B cell (primary cell): ENCODE results near the gene SLC25A40. TPM values are rescaled to one million over a fixed set of nuclear protein-coding genes. Genes with fewer than 3 reads are reported as not detected.

Experiments
- ATAC-seq: fragments of 200-7000 bp; cut with Tn5 transposase; one replicate; pipeline ENCODE4 v1.10.0; 2021; ENCODE audit warnings: low read depth, mild to moderate bottlenecking, moderate number of reproducible peaks, moderate library complexity
- CTCF ChIA-PET: fragments of 350-600 bp; sonication (Branson Sonifier 250); formaldehyde crosslinking; loops from one replicate; lab custom pipeline; 2021; ENCODE audit warnings: antibody characterized with exemption, inconsistent platforms; lab: Charles Lee
- POLR2A ChIA-PET: fragments of 350-600 bp; sonication (Branson Sonifier 250); formaldehyde crosslinking; loops from one replicate; lab custom pipeline; 2021; ENCODE audit warnings: antibody characterized with exemption; lab: Charles Lee
- DNase-seq: peaks from one replicate; pipeline ENCODE4 v3.0.0; 2013
- H2AFZ ChIP-seq: 2 replicates; pipeline ENCODE4 v1.6.1; 2012; ENCODE audit warnings: mild to moderate bottlenecking, low read depth, low read length; ENCODE audit not compliant: insufficient read depth, poor library complexity, severe bottlenecking
- H3K27ac ChIP-seq, 2 donors: 1 replicate in 1 of 2; 2 replicates in 1 of 2; pipeline ENCODE4 v1.5.1; 2012 to 2013; ENCODE audit warnings: low read length in 2 of 2, mild to moderate bottlenecking in 2 of 2, moderate library complexity in 1 of 2
- H3K27me3 ChIP-seq, 4 experiments: fragments of 200-600 bp in 1 of 4; sonication (generic) in 1 of 4; replicated peaks in 1 of 4; 1 replicate in 2 of 4; 2 replicates in 2 of 4; pipeline versions ENCODE4 v1.6.1 to v1.7.0; 2013 to 2016; ENCODE audit warnings: low read length in 3 of 4, mild to moderate bottlenecking in 2 of 4, mixed read lengths in 1 of 4, moderate library complexity in 1 of 4; ENCODE audit not compliant: insufficient read depth in 4 of 4, control insufficient read depth in 3 of 4; ENCODE audit errors: control extremely low read depth in 1 of 4
- H3K36me3 ChIP-seq, 2 experiments: replicated peaks in 1 of 2; 1 replicate in 1 of 2; 2 replicates in 1 of 2; pipeline versions ENCODE4 v1.6.1 to v1.7.1; 2013; ENCODE audit warnings: low read length in 1 of 2; ENCODE audit not compliant: insufficient read depth in 2 of 2, control insufficient read depth in 1 of 2; ENCODE audit errors: control extremely low read depth in 1 of 2, extremely low read depth in 1 of 2
- H3K4me1 ChIP-seq, 2 donors: fragments of 200-600 bp in 1 of 2; sonication (generic) in 1 of 2; 1 replicate in 1 of 2; 2 replicates in 1 of 2; pipeline versions ENCODE4 v1.5.1 to v1.6.1; 2013 to 2017; ENCODE audit warnings: low read length in 2 of 2; ENCODE audit not compliant: control insufficient read depth in 2 of 2, insufficient read depth in 2 of 2
- H3K4me2 ChIP-seq: replicated peaks from 2 replicates; pipeline ENCODE3; 2012; ENCODE audit warnings: mild to moderate bottlenecking, low read depth, low read length; ENCODE audit not compliant: poor library complexity, severe bottlenecking
- H3K4me3 ChIP-seq, 5 experiments: fragments of 200-600 bp in 1 of 5; sonication (generic) in 1 of 5; 1 replicate in 3 of 5; 2 replicates in 2 of 5; pipeline versions ENCODE4 v1.5.1 to v1.7.0; 2011 to 2016; ENCODE audit warnings: low read length in 4 of 5, mild to moderate bottlenecking in 4 of 5, low read depth in 2 of 5, control low read depth in 1 of 5, moderate library complexity in 1 of 5; ENCODE audit not compliant: insufficient read depth in 1 of 5; ENCODE audit errors: control extremely low read depth in 1 of 5, extremely low read depth in 1 of 5
- H3K79me2 ChIP-seq: fragments of 200-600 bp; sonication (generic); one replicate; pipeline ENCODE4 v1.6.0; 2016; ENCODE audit warnings: low read length; ENCODE audit not compliant: control insufficient read depth, insufficient read depth
- H3K9ac ChIP-seq: fragments of 200-600 bp; sonication (generic); 2 replicates; pipeline ENCODE4 v1.6.1; 2017; ENCODE audit warnings: mild to moderate bottlenecking, low read length, moderate library complexity
- H3K9me3 ChIP-seq, 3 donors: one replicate each; pipeline versions ENCODE4 v1.6.1 to v1.7.1; 2013; ENCODE audit warnings: low read length in 2 of 3; ENCODE audit not compliant: control insufficient read depth in 2 of 3, insufficient read depth in 1 of 3; ENCODE audit errors: control extremely low read depth in 1 of 3
- H4K20me1 ChIP-seq: 2 replicates; pipeline ENCODE4 v1.6.0; 2012; ENCODE audit warnings: mild to moderate bottlenecking, low read length; ENCODE audit not compliant: insufficient read depth, control insufficient read depth, poor library complexity, severe bottlenecking
- H3K27ac Mint-ChIP-seq: one replicate; pipeline ENCODE4 v1.8.0; 2021; ENCODE audit warnings: mixed read lengths
- H3K27me3 Mint-ChIP-seq: one replicate; pipeline ENCODE4 v1.8.0; 2021; ENCODE audit warnings: mixed read lengths
- H3K4me1 Mint-ChIP-seq: one replicate; pipeline ENCODE4 v1.8.0; 2021; ENCODE audit warnings: mixed read lengths
- H3K4me3 Mint-ChIP-seq: one replicate; pipeline ENCODE4 v1.8.0; 2021; ENCODE audit warnings: mixed read lengths
- H3K9me3 Mint-ChIP-seq: one replicate; pipeline ENCODE4 v1.8.0; 2022; ENCODE audit warnings: mixed read lengths; ENCODE audit not compliant: insufficient read depth
- CTCF ChIP-seq: fragments of 200-600 bp; IDR thresholded peaks from one replicate; pipeline ENCODE4 v1.8.0; 2022; ENCODE audit warnings: antibody characterized with exemption, mild to moderate bottlenecking
- EZH2 ChIP-seq: IDR thresholded peaks from 2 replicates; pipeline ENCODE4 v1.6.1; 2012; ENCODE audit warnings: borderline replicate concordance, low read depth, mild to moderate bottlenecking, moderate library complexity, low read length; ENCODE audit not compliant: insufficient read depth, poor library complexity, severe bottlenecking
- WGBS: methylation state at CpG from one replicate; pipeline ENCODE4 v1.1.5; 2013; ENCODE audit warnings: missing lambda C conversion rate; ENCODE audit not compliant: insufficient coverage; 5-methylcytosine and 5-hydroxymethylcytosine counted together
- intact Hi-C: fragments of 100-400 bp; cut with micrococcal nuclease; formaldehyde crosslinking; loops from one replicate; pipeline ENCODE4 v1.10.0; 2022
- polyA plus RNA-seq: library from polyadenylated mRNA; depleted of rRNA; stranded (reverse); fragments of >200 nt; gene quantifications from 2 replicates; pipeline ENCODE4 v1.2.3, GENCODE V29; 2012
- total RNA-seq, 2 donors: library from RNA; stranded (reverse); fragments of 120-200 nt in 1 of 2; gene quantifications; 1 replicate in 1 of 2; 2 replicates in 1 of 2; pipeline versions ENCODE4 v1.2.3 to v1.2.4, GENCODE V29; 2013 to 2022

Gene SLC25A40
- total and polyA plus RNA-seq, 2 donors (not counting 1 experiment from before 2014, with no cell fraction given), result 10.5 to 28.1 TPM

DNA sequence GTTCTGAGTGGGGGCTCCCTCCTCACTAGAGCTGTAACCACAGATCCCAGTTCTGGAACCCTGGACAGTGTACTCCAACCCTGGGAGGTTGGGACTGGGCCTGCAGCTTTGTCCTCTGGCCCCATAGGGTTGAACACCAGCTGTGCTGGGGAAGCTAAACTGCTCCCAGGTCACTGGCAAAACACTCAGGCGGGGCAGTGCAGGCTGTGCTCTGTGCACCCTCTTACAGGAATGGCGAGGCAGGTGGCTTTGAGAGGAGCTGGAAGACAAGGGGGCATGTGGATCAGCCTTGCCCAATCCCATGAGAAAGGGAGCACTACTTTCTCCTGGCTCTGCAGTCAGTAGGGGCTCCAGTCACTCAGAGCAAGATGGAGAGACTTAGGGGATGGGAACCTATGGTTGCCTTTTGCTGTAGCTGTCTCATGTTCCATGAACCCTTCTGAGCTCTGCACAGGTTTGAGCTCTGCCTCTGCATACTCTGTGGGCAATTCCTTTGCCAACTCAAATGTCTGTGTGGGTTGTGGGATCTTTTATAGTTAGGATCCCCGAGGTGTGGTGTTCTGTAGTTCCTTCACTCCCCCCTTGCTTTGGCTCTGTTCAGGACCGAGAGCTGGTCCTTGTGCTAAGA is 90.7 kb downstream of the SLC25A40 start:
- 85% methylated on average over 2 of the region's 4 CpGs for WGBS
- Mint-ChIP-seq H3K27ac (no peak overlapping the region), H3K4me1 (no peaks in the 10 kb centered on the region), H3K9me3 (no peaks in the 10 kb centered on the region), H3K4me3 (no peak overlapping the region), H3K27me3 (peaks cover 11% of the 10 kb centered on the region)
- ATAC-seq (no peak), DNase-seq (no peak)
- H2AFZ ChIP-seq, result no peak overlapping the region
- POLR2A ChIA-PET, result no interaction called here
- H3K9ac ChIP-seq, result no peak overlapping the region
- TF ChIP-seq EZH2 (no peak), CTCF (no peak)
- H3K36me3 ChIP-seq, result no peaks in the 10 kb centered on the region
- intact Hi-C loops, result no loop called here
- H3K79me2 ChIP-seq, result no peaks in the 10 kb centered on the region
- no peak overlapping the region for H3K27ac ChIP-seq
- H4K20me1 ChIP-seq, result no peaks in the 10 kb centered on the region
- no peaks in the 10 kb centered on the region for H3K27me3 ChIP-seq
- peaks cover 0 to 2% (median 0%) of the 10 kb centered on the region in 3 donors for H3K9me3 ChIP-seq
- H3K4me2 ChIP-seq, result no peak overlapping the region
- no peaks in the 10 kb centered on the region for H3K4me1 ChIP-seq
- CTCF ChIA-PET, result interaction anchor here (1.3 to 1.6 kb wide), 2 partner anchors 13 to 65 kb away, joined by 3 to 5 read pairs; no protein-coding TSS in a partner anchor
- H3K4me3 ChIP-seq, result no peak overlapping the region

DNA sequence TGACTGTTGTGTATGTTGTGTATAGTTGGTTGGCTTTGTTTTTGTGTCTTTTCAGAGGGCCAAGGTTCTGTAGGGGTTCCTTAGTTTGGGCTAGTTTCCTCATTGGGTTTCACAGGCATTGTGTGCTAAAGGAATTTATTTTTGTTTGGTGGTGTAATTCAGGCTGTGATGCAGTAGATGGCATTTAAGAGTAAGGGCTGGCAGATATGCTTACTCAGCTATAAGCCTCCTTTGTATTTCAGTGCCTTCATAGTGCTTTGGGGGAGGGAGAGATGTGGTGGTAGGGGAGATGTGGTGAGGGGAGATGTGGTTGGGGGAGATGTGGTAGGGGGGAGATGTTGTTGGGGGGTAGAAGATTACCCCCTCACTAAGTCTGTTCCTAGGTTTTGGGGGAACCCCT is 91.7 kb downstream of the SLC25A40 start:
- intact Hi-C loops, result no loop called here
- POLR2A ChIA-PET, result no interaction called here

More for the DNA sequence above, 91.7 kb downstream of the SLC25A40 start:
- no peak overlapping the region for H3K9ac ChIP-seq
- no peaks in the 10 kb centered on the region for H4K20me1 ChIP-seq
- H3K9me3 ChIP-seq, result peaks cover 0 to 2% (median 0%) of the 10 kb centered on the region in 3 donors
- Mint-ChIP-seq H3K27ac (no peak overlapping the region), H3K4me3 (no peak overlapping the region), H3K27me3 (peaks cover 11% of the 10 kb centered on the region), H3K4me1 (no peaks in the 10 kb centered on the region), H3K9me3 (no peaks in the 10 kb centered on the region)
- H3K36me3 ChIP-seq, result no peaks in the 10 kb centered on the region
- ATAC-seq (no peak), DNase-seq (no peak)
- CTCF ChIA-PET, result no interaction called here
- no peak overlapping the region for H2AFZ ChIP-seq
- H3K27ac ChIP-seq, result no peak overlapping the region
- H3K4me3 ChIP-seq, result no peak overlapping the region
- TF ChIP-seq CTCF (no peak), EZH2 (no peak)
- H3K79me2 ChIP-seq, result no peaks in the 10 kb centered on the region
- H3K4me1 ChIP-seq, result no peaks in the 10 kb centered on the region
- H3K27me3 ChIP-seq, result no peaks in the 10 kb centered on the region
- no peak overlapping the region for H3K4me2 ChIP-seq
